ENCODE measurements around the gene SRPK3.

Gene SRPK3

DNA sequence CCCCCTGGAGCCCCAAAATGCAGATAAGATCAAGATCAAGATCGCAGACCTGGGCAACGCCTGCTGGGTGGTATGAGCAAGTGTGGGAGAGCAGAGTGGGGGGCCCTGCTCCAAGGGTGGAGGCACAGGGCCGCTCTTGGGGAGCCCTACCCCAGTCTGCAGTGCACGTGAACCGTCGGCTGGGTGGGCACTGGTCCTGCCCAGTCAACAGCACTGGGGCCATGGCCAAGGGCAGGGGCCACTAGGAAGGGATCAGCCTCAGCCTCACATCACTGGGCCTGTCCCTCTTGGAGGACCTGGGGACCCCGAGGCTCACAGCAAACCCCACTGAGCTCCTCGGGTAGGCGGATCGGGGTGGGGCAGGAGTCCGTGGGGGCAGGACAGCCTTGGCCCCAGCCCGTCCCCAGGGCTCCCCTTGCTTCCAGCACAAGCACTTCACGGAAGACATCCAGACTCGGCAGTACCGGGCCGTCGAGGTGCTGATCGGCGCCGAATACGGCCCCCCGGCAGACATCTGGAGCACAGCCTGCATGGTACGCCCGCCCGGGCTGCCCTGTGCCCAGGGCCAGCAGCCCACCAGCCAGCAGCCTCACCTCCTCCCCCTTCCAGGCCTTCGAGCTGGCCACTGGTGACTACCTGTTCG is 3.6 kb downstream of the SRPK3 start:
- no peak for DNase-seq (ENCODE audit: low spot score)

GRCh38 chrX:153786669-153787068 is 5.8 kb downstream of the SRPK3 start:
- no peak for DNase-seq (ENCODE audit: low spot score)

DNA sequence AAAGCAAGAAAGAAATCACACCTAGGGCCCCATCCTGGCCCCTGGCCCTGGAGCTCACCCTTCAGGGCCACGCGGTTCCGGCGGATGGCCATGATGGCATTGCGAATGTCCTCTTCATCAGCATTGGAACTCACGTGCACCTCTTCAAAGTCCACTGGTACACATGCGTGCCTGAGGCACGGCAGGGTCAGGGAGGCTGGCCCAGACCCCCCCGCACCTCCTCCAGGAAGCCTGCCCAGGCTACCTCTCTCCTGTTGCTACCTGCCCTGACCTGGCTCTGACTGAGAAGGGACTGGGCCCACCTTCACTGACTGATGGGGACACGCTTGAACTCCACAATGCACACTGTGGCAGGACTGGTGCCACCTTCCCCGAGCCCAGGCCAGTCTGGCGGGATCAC is 8.8 kb downstream of the SRPK3 start:
- no peak for DNase-seq (ENCODE audit: low spot score)

GRCh38 chrX:153791104-153791852 is 10.4 kb downstream of the SRPK3 start:
- DNase-seq (ENCODE audit: low spot score): no peak

DNA sequence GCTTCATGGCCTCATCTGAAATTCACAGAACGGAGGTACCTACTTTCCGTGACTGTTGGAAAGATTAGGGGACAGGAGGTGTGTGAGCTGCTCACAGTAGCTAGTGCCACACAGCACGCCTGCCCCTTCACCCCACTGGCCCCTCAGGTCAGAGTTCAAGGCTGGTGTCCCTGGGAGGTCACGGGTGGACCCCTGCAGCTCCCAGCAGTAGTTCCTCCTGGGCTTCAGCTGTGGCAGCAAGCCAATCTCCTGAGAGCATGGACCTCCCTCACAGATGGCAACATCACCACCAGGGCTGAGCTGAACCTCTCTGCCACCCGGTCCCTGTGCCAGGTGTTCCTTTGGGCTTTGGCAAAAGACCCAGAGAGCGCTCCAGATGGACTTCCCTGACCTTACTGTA is 11.5 kb downstream of the SRPK3 start:
- no peak for DNase-seq (ENCODE audit: low spot score)

DNA sequence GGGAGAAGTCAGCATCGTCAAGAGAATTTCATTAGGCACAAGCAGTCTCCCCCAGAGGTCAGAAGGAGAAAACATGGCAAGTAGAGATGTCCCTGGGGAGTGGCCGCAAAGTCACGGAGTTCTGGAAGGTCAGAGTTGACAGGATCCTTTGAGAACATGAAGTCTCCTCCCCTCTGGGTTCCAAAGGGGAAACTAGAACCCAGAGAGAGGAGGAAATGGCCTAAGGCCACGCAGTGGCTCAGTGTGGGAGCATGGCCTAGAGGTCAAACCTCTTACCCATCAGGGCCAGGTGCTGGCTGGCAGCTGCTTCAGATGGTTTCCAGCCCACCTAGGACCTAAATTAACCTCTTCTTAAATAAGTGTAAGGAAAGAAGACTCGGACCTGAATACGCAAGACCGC is 12.4 kb downstream of the SRPK3 start:
- DNase-seq (ENCODE audit: low spot score): no peak

- DNase-seq (ENCODE audit: low spot score): peak; percentile 96
These were observed 13.4 kb downstream of the SRPK3 start, which contains the start of the genes IDH3G and SSR4 for GRCh38 chrX:153794018-153794896. IDH3G (minus strand) TSS chrX:153794375; CDS start chrX:153794326, 49 bp downstream. SSR4 (plus strand) TSS chrX:153794668; CDS start chrX:153794688, 20 bp downstream.

DNA sequence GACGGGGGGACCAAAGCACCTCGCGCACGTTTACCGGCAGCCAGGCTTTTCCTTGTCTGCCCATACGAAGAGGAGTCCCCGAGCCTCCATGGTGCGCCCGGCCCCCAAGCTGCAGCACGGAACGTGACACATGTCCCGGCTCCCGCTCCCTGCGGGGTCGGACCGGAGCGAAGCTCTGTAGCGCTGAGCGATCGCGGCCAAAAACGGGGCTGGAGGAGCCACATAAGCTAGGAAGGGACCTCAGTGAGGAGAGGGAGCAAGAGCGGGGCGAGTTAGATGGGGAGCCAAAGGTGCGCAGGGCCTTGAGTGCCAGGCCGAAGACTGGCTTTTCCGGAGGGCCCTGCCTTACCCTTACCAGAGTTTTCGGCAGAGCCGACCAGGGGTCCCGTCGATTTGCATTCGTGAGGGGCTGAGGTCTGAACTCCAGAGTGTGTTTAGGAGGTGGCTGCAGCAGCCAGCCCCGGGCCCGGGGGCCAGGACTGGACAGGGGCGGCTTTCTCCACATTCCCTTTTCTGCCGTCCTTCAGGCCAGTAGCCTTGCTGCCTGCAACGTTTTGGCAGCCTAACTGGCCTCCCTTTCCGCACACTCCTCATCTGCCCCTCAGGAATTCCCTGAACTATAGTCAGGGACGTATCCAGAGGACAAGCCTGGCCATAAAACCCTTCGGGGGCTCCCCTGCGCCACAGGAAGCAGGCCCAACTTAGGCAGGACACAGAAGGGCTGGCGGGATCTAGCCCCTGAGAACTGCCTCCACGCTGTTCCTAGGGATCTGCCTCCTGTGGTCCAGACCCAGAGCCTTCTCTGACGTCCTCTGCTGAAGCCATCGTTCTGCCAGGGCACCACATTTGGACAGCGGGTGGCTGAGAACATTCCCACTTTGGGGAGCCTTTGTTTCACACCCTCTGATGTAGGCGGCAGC is 14.3 kb downstream of the SRPK3 start:
- no peak for DNase-seq (ENCODE audit: low spot score)

GRCh38 chrX:153797415-153798015 is 16.7 kb downstream of the SRPK3 start:
- DNase-seq (ENCODE audit: low spot score): no peak

DNA sequence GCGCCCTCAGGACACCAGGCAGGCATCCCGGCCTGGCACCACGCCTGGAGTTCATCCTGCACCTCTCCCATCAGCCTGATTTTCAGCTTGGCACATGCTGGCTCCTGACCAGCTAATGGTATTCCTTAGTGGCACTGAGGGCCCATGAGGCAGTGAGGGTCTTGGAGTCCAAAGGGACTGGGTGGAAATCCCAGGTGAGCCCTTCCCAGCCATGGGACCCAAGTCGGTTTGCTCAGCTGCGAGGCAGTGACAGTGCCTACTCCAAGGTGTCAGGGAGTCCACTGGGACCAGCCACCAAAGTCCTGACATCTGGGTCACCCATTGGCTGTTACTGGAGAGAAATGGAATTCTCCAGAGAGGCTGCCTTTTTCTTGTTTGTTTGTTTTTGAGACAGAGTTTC is 18.5 kb downstream of the SRPK3 start:
- no peak for DNase-seq (ENCODE audit: low spot score)

DNA sequence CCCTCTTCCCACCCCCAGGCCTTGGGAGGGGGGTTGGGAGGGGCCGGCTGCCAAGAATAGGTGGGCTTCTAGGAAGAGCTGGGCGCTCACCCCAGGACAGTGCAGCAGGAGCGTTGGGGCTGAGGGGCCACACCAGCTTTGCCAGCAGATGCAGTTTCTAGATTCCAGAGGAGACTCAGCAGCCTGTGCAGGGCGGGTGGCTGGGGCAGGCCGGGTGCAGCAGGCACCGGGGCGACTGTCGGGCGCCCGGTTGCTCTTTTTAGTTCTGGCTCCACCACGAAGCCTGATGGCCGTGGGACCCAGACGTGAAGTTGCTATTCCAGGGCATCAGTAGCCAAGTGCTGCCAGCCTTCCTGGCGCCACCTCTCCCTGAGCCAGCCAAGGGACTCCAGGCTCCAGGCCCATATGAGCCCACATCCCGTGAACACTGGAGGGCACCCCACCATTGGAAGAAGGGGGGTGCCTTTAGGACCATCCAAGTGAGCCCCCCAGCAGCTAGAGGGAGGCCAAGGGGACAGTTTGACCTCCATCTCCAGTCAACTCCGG is 19.4 kb downstream of the SRPK3 start:
- no peak for DNase-seq (ENCODE audit: low spot score)

GRCh38 chrX:153800746-153801145 is 19.9 kb downstream of the SRPK3 start:
- no peak for DNase-seq (ENCODE audit: low spot score)

DNA sequence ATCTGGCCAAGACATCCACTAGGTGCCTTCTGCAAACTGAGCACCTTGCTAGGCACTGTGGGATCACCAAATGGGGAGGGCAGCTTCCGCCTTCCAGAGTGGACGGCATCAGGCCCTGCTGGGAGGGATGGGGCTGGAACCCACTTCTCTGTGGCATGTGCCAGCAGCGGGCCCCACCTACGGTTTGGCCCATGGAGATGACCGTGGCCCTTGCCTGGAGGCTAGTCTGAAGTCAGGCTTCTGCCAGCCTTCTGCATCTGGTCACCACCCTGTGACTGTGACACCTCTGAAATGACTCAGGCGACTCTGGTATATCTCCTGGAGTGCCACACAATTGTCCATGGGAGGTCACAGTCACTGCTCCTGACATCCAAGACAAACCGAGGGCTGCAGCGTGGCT is 20.8 kb downstream of the SRPK3 start:
- DNase-seq (ENCODE audit: low spot score): no peak

DNA sequence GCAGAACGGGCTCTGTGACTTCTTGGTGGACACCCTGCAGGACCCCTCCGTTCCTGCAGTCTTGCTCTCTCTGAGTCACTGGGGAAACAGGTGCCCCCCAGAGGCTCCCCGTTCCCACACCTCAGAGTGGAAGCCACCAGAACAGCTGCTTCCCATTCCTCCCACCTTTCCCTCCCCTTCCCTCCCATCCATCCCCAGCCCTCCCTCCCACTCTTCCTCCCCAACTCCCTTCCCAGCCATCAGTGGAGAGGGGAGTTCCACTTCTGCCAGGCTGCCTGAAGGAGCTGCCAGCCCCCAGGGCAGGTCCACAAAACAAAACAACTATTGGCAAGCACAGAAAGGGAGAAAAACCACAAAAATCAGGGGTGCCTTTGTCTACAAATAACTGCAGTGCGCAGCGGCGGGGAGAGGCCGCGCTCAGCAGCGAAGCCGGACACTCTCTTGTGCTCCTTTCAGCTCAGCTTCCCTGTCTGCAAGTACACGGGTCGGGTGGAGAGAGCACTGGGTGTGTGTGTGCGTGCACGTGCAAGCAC is 21.7 kb downstream of the SRPK3 start:
- DNase-seq (ENCODE audit: low spot score): no peak

DNA sequence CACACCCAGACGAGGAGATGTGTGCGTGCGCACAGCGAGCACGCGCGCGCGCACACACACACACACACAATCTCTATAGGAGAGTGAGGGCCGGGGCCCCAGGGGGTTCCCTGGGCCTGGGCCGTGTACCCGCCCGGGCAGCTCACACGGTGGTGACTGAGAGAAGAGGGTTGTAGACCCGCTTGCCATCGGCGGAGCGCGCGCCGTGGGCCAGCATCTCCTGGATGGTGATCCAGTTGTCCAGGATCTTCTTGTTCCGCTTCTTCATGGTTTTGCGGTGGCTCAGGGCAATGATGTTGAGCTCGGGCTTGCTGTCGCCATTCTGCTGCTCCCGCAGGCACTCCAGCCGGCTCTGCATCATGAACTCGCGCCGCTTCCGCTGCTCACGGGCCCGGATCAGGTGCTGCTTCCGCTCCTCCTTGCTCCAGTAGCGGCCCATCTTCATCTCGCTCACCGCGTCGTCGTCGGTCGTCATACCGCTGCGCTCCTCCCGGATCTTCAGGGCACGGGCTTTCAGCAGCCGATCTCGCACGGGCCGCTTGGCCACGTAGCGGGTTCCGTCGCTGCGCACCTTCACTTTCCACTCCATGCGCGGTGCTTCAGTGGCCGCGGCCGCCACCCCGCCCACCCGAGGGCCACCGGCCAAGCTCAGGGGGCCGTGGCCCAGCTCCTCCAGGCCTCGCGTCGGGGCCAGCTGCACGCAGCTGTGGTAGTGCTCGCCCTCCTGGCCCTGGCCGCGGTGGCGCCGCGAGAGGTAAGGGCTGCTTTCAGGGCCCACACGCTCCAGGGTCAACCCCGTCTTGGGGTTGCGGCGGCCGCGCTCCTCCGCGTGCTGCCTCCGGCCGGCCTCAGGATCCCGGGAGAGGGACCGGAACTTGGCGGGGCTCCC is 22.6 kb downstream of the SRPK3 start:
- no peak for DNase-seq (ENCODE audit: low spot score)

DNA sequence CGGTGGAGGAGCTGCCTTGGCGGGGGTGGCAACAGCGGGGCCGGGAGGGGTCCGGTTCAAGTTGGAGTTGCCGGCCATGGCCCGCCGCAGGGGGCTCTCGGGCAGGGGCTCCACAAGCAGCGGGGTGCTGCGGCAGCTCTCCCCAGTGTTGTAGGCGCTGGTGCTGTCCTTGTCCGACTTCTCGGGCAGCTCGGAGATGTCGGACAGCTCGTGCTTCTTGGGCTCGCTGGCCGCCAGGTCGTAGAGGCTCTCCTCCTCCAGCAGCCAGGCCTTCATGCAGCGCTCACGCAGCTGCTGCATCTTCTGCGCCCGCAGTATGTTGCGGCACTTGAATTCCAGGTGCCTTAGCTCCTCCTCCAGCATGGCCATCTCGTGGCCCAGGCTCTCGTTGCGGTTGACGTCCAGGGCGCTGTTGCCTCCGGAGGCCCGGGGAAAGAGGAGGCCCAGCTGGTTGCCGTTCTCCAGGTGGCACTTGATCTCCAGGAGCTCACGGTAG is 23.3 kb downstream of the SRPK3 start:
- no peak for DNase-seq (ENCODE audit: low spot score)

GRCh38 chrX:153804621-153805020 is 23.8 kb downstream of the SRPK3 start:
- DNase-seq (ENCODE audit: low spot score): no peak

DNA sequence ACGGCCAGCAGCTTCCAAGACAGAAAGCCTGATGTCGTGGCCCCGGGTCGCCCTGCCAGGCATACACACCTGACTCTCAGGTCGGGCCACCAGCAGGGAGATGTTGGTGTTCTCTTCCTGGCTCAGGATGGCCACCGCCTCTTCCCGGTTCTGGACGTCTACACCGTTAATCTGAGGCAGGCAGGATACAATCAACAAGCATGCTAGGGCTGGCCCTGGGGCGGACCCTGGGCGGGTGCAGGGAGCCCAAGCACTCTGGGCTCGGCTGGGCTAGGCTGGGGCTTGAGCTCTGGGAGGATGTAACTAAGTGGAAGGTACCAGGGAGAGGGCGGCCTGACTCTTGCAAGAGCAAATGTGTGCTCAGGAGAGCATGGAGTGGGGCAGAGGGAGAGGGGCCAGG is 24.6 kb downstream of the SRPK3 start:
- DNase-seq (ENCODE audit: low spot score): no peak

- DNase-seq (ENCODE audit: low spot score): no peak
These were observed 26.2 kb downstream of the SRPK3 start for GRCh38 chrX:153806999-153807575.

All from HuH-7.5 (cell line).